HG03565 (cell line): ENCODE measurements around the gene MAST2.

Experiments used
- ATAC-seq: cut with Tn5 transposase; IDR thresholded peaks from one replicate; pipeline ENCODE4 v1.9.1; 2021; ENCODE audit warnings: mild to moderate bottlenecking, moderate library complexity; ENCODE audit not compliant: unreplicated experiment

MAST2 gene

DNA sequence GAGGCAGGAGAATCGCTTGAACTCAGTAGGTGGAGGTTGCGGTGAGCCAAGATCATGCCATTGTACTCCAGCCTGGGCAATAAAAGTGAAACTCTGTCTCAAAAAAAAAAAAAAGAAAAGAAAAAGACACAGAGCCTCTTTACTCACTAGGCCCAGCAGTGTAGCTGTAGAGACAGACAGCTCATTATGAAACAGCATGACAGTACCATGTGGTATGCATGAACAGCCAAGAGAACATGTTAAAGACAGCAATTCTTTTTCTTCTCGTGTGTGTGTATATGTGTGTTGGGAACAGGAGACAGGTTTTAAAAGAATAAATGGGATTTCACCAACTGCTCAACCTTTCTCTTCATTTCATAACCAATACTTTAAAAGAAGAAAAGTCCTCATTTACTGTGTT is 210.2 kb downstream of the MAST2 start:
- no peak for ATAC-seq

- no peak for ATAC-seq
Observed at GRCh38 chr1:46017876-46018503, 214.6 kb downstream of the MAST2 start.

DNA sequence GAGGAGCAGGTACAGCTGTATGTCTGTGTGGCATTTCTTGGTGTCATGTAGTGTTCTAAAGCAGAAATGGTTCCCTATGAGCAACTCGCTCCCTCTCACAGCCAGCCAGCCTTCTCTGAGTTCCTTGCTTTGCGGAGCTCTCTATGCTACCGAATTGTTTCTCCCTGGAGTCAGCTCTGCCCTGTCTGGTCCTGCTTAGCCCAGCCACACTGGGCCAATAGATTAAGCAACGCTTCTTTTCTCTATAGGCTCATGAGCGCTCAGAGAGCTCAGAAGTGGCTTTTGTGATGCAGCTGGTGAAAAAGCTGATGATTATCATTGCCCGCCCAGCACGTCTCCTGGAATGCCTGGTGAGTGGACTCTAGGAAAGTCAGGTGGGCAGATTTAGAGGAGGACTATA is 215.9 kb downstream of the MAST2 start:
- no peak for ATAC-seq

- ATAC-seq, result no peak
Observed at GRCh38 chr1:46020010-46020409, 216.6 kb downstream of the MAST2 start.

DNA sequence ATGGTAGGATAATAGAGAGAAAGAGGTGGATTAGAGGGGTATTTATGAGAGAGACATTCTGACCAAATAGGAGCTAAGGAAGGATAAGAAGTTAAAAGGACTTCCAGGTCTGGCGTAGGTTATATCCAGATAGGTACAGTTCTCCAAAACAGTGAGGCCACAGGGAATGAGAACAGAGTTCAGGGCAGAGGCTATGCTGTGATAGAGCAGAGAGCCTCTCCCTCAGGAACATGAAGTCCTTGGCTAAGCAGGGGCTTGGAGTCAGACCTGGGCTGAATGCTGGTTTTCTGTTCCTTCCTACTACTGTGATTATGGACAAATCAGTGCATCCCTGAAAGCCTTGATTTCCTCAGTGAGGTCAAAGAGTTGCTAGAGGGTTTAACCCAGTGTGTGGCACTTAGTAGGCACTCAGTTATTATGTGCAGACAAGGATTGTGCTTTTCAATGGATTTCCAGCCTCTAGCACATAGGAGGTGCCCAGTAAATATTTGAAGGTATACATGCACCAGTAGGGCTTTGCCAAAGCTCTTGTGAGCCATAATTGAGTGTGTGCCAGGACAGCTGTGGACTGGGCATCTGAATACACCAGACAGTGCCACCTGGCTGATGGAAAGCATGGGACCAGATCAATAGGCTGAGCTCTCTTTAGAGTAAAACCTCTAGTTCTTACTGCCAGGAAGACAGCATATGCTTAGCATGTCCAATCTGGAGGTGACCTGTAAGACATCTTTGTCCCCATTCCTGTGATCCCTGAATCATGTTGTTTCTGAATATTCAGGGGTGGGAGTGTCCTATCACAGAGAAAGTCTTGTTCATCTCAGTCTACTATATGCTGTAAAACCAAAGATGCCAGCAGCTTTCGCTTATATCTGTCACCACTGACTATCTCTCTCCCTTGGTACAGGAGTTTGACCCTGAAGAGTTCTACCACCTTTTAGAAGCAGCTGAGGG is 217.9 kb downstream of the MAST2 start:
- ATAC-seq, result no peak

DNA sequence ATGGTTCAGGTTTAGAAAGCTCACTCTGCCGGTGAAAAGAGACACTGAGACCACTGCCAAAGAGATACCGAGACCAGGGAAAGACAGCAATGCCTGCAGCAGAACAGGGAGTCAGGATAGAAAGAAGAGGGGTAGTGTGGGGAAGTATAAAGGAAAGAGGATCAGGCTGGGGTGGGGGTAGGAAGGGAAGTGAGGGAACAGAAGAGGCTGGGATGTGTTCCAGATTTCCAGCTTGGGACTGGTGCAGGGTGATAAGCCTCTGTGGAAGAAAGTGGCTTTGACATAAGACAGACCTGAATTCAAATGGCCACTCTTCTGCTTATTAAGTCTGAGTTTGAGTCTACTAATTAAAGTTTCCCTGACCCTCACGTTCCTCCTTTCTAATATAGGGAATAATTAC is 223.1 kb downstream of the MAST2 start:
- no peak for ATAC-seq

GRCh38 chr1:46027788-46028573 is 224.6 kb downstream of the MAST2 start:
- no peak for ATAC-seq

DNA sequence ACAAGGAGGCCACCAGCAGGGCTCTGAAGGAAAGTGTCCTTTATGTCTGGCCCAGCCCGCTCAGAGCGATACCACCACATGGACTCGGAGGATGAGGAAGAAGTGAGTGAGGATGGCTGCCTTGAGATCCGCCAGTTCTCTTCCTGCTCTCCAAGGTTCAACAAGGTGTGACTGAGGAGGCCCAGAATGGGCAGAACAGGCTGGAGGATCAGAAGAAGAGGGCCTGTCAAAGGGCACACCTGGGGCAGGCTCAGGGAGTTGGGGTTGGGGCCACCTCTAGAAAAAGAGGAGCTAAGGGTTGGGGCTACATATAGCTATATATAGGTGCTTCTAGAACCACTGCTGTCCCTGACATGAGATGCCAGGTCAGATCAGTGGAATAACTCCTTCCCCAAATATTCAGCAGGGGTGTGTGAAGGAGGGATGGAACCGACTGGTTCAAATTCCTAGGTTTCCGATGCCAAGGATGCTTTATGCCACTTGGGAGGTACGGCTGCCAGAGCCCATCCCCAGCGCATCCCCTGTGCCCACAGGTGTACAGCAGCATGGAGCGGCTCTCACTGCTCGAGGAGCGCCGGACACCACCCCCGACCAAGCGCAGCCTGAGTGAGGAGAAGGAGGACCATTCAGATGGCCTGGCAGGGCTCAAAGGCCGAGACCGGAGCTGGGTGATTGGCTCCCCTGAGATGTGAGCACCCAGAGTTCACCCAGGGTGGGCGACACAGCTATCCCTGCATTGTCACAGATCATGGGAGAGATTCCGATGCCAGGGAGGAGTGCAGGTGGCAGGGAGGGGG is 226.9 kb downstream of the MAST2 start:
- ATAC-seq, result no peak

DNA sequence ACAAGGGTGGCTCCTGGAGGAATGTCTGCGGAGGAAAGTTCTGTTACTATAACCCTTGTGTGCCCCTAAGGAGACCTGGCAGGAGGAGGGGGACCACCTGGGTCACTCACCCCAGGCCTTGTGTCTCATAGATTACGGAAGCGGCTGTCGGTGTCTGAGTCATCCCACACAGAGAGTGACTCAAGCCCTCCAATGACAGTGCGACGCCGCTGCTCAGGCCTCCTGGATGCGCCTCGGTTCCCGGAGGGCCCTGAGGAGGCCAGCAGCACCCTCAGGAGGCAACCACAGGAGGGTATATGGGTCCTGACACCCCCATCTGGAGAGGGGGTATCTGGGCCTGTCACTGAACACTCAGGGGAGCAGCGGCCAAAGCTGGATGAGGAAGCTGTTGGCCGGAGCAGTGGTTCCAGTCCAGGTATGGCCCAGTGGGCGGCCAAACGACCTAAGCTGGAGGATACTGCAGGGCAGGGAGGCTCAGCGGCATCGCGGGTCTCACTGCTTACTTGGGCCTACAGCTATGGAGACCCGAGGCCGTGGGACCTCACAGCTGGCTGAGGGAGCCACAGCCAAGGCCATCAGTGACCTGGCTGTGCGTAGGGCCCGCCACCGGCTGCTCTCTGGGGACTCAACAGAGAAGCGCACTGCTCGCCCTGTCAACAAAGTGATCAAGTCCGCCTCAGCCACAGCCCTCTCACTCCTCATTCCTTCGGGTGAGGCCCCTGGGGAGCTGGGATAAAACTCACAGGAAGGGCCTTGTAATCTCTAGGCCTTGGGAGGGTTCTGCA is 227.7 kb downstream of the MAST2 start:
- no peak for ATAC-seq

- no peak for ATAC-seq
Observed at GRCh38 chr1:46034601-46035516, 231.4 kb downstream of the MAST2 start.

- no peak for ATAC-seq
Observed at GRCh38 chr1:46036894-46037839, 233.8 kb downstream of the MAST2 start.

DNA sequence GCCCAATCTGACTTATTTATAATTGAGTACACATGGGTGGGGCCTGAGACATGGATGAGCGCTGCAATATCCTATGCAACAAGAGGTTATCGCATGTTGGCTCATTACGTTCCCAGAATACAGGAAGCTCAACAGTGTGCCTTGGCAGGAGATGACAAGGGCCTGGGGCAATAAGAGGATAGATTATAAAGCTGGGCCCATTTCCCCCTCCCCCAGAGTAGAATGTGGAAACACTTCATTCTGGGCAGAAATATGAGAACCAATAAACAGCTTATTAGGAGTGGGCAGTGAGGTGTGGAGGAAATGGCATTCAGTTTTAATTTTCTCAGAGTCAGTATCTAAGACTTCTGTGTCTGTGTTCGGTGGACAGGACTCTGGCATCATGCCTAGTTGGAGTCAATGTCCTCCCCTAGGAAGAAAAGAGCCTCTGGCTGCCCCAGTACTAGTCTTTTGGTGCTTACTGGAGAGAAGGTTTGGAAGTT is 236.2 kb downstream of the MAST2 start:
- ATAC-seq, result no peak

DNA sequence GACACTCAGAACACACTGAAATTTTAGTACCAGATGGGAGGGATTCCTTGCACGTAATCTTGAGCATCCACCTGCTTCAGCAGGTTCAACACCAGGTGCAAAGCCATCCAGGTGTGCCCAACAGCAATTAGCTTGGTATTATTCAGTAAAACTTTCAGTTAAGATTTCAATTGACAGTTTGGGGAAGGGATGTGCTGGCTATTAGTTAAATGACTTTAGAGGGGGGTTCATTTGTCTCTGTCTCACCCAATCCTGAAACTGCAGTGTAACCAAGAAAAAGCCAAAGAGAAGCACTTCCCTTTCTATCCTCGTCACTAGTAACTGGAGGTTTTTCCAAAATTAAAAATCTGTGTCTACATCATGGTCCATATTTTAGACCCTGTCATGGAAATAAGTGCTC is 238.1 kb downstream of the MAST2 start:
- ATAC-seq, result no peak

DNA sequence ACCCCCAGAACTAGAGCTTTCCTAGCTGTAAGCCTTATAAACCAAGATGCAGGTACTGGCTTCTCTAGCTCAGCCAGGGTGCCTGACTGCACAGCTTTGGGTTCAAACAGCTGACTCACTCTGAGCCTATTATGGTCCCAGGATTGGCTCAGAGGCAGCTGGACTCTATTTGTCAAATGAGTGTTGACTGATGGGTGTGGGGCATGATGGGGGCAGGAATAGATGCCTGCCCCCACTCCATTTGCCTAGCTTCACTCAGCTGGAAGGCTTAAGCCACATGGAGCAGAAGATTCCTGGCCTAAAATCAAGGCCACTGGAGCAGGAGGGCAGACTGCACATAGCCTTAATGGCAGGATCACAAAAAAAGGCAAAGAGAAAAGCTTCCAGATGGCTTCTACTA is 238.6 kb downstream of the MAST2 start:
- no peak for ATAC-seq

GRCh38 chr1:46043458-46044017 is 240.1 kb downstream of the MAST2 start:
- ATAC-seq, result peak; percentile 84

DNA sequence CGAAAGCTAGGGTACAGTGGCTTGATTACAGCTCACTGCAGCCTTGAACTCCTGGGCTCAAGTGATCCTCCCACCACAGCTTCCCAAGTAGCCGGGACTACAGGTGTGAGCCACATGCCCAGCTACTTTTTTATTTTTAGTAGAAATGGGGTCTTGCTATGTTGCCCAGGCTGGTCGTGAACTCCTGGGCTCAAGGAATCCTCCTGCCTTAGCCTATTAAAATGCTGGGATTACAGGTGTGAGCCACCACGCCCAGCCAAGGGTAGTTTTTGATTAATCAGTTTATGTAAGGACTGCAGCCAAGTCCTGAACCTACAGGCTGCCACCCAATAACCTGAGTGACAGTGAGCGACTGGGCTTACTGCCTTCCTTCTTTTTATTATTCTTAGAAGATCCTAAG is 240.7 kb downstream of the MAST2 start:
- ATAC-seq, result no peak

DNA sequence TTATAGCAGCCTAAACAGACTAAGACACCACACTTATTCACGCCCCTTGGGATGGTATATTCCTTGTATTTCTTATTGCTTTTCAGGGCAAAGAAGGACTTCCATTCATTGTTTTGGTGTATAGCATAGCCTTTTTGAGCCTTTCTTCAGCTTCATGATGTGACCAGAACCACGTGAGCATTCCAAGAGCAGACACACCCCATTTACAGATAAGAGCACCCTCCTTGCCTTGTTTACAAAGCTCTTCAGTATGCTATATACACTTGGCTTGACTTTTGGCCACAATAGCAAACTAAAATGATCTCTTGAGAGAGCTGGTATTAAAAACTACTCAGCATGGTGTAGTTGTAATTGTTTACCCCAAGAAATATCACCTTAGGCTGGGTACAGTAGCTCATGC is 250.3 kb downstream of the MAST2 start:
- no peak for ATAC-seq
